MM.1S (cell line): ENCODE results near the gene PRLH.

Experiments used
- CTCF ChIP-seq: fragments of 300-600 bp; sonication (generic); IDR thresholded peaks from 2 replicates; pipeline ENCODE4 v1.5.1; 2016; ENCODE audit warnings: antibody characterized with exemption, low read length, mixed read lengths
- EZH2phosphoT487 ChIP-seq: fragments of 300-600 bp; sonication (generic); IDR thresholded peaks from 2 replicates; pipeline ENCODE4 v1.6.1; 2018; ENCODE audit warnings: antibody characterized with exemption, low read length

GRCh38 chr2:237553948-237554347 is 12.4 kb upstream of the PRLH start:
- no peak for TF ChIP-seq CTCF
- TF ChIP-seq EZH2phosphoT487, result no peak
